Measurements from ENCODE around the gene LEMD1. TPM values are rescaled to one million over a fixed set of nuclear protein-coding genes. Genes with fewer than 3 reads are reported as not detected.
A peak's percentile ranks its signal among the peaks of the same experiment; 100 is the strongest.
"Not testable (repeated sequence)": the region's sequence is repeated elsewhere in the genome, so short reads cannot be mapped to it uniquely, and the experiment has no call there.

LEMD1 gene
- total RNA-seq, 1 experiment from 2014 or later = not detected

DNA sequence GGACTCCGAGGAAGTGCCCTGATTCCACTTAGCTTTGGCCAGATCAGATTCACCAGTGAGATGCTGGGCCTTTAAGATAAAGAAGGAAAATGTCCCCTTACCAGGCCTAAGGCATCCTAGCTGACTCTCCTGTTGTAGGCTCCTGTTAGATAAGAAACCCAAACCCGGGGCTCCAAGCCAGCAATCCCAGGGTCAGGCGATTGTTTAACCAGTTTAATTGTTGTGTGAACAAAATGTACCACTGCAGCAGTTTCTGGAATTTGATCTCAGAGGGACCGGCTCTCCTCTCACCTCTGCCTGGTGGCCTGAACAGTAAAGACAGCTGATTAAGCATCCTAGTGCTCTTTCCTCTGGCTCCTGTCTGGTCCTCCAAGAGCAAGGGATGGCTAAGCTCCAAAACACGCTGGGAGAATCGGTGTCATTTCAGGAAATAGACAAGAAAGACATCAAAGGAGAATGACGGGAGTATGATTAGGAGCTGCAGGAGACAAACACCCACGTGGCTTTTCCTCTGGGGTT is 55.9 kb downstream of the LEMD1 start:
- Histone ChIP-seq H3K4me2 (ENCODE audit: low read length) (no peak overlapping the region), H3F3A (ENCODE audit: low read length, unreplicated experiment) (no peaks in the 10 kb centered on the region), H3K9me2 (replicated peaks; ENCODE audit: low read length) (no peaks in the 10 kb centered on the region), H4K20me1 (ENCODE audit: low read length) (no peaks in the 10 kb centered on the region), H2AFZ (ENCODE audit: low read length) (peak overlapping the region; percentile 13; the same call in 1 of the 2 replicates), H3K36me3 (ENCODE audit: low read depth, low read length) (no peaks in the 10 kb centered on the region), H3K4me3 (ENCODE audit: low read length) (no peak overlapping the region), H3K4me1 (ENCODE audit: insufficient read depth, low read length) (no peaks in the 10 kb centered on the region), H3K9ac (ENCODE audit: low read length) (no peak overlapping the region), H3K9me3 (ENCODE audit: low read length) (no peaks in the 10 kb centered on the region), H3K27me3 (ENCODE audit: low read length) (peaks cover 15% of the 10 kb centered on the region; the same call in 1 of the 2 replicates), H3K27ac (ENCODE audit: low read length) (no peak overlapping the region), H3K79me2 (ENCODE audit: low read length) (no peaks in the 10 kb centered on the region)
- TF ChIP-seq EZH2 (IDR thresholded peaks at IDR 0.05; ENCODE audit: low read length, unreplicated experiment) (no peak), EZH2phosphoT487 (IDR thresholded peaks at IDR 0.05; ENCODE audit: borderline replicate concordance, low read length) (no peak)
- TF ChIP-seq, protein P1, sequence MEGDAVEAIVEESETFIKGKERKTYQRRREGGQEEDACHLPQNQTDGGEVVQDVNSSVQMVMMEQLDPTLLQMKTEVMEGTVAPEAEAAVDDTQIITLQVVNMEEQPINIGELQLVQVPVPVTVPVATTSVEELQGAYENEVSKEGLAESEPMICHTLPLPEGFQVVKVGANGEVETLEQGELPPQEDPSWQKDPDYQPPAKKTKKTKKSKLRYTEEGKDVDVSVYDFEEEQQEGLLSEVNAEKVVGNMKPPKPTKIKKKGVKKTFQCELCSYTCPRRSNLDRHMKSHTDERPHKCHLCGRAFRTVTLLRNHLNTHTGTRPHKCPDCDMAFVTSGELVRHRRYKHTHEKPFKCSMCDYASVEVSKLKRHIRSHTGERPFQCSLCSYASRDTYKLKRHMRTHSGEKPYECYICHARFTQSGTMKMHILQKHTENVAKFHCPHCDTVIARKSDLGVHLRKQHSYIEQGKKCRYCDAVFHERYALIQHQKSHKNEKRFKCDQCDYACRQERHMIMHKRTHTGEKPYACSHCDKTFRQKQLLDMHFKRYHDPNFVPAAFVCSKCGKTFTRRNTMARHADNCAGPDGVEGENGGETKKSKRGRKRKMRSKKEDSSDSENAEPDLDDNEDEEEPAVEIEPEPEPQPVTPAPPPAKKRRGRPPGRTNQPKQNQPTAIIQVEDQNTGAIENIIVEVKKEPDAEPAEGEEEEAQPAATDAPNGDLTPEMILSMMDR (conservative IDR thresholded peaks at IDR 0.05; ENCODE audit: low read depth, low read length) = no peak
- DNase-seq (peak; percentile 16), ATAC-seq (no peak)
- no TSS peak for BruUV-seq (replicated peaks)
- intact Hi-C loops (cut with micrococcal nuclease) = no loop called here
- ChIA-PET CTCF (no interaction called here), POLR2A (ENCODE audit: unreplicated experiment) (no interaction called here)

- H3K4me3 ChIP-seq (ENCODE audit: low read length); H3K36me3 ChIP-seq (ENCODE audit: low read depth, low read length); BruUV-seq (replicated peaks); H3K9me3 ChIP-seq (ENCODE audit: low read length); CTCF ChIA-PET; POLR2A ChIA-PET (ENCODE audit: unreplicated experiment); H2AFZ ChIP-seq (ENCODE audit: low read length); DNase-seq; H3K9me2 ChIP-seq (replicated peaks; ENCODE audit: low read length); H3K79me2 ChIP-seq (ENCODE audit: low read length); H3K4me2 ChIP-seq (ENCODE audit: low read length); H3K27ac ChIP-seq (ENCODE audit: low read length); H4K20me1 ChIP-seq (ENCODE audit: low read length); H3F3A ChIP-seq (ENCODE audit: low read length, unreplicated experiment); intact Hi-C loops (cut with micrococcal nuclease); H3K4me1 ChIP-seq (ENCODE audit: insufficient read depth, low read length); ATAC-seq; H3K9ac ChIP-seq (ENCODE audit: low read length): not testable (repeated sequence)
- peaks cover 23% of the 10 kb centered on the region for H3K27me3 ChIP-seq (ENCODE audit: low read length)
Measured at GRCh38 chr1:205365086-205365485, 56.8 kb downstream of the LEMD1 start.

- TF ChIP-seq EZH2phosphoT487 (IDR thresholded peaks at IDR 0.05; ENCODE audit: borderline replicate concordance, low read length) = no peak
- TF ChIP-seq, protein P1 (conservative IDR thresholded peaks at IDR 0.05; ENCODE audit: low read depth, low read length) = no peak
- no peak for TF ChIP-seq EZH2 (IDR thresholded peaks at IDR 0.05; ENCODE audit: low read length, unreplicated experiment)
- no peak overlapping the region for H3K4me3 ChIP-seq (ENCODE audit: low read length)
- H3K9me3 ChIP-seq (ENCODE audit: low read length) = no peaks in the 10 kb centered on the region
- no peaks in the 10 kb centered on the region for H4K20me1 ChIP-seq (ENCODE audit: low read length)
- ChIA-PET POLR2A (ENCODE audit: unreplicated experiment) (no interaction called here), CTCF (no interaction called here)
- intact Hi-C loops (cut with micrococcal nuclease) = no loop called here
- H3K9me2 ChIP-seq (replicated peaks; ENCODE audit: low read length) = no peaks in the 10 kb centered on the region
- H3K4me1 ChIP-seq (ENCODE audit: insufficient read depth, low read length) = no peaks in the 10 kb centered on the region
- H3K4me2 ChIP-seq (ENCODE audit: low read length) = no peak overlapping the region
- no peaks in the 10 kb centered on the region for H3K79me2 ChIP-seq (ENCODE audit: low read length)
- BruUV-seq (replicated peaks) = no TSS peak
- H3K27ac ChIP-seq (ENCODE audit: low read length) = no peak overlapping the region
- ATAC-seq = no peak
- no peak overlapping the region for H3K9ac ChIP-seq (ENCODE audit: low read length)
- H3F3A ChIP-seq (ENCODE audit: low read length, unreplicated experiment) = no peaks in the 10 kb centered on the region
- no peak overlapping the region for H2AFZ ChIP-seq (ENCODE audit: low read length)
- H3K27me3 ChIP-seq (ENCODE audit: low read length) = peaks cover 38% of the 10 kb centered on the region
- no peaks in the 10 kb centered on the region for H3K36me3 ChIP-seq (ENCODE audit: low read depth, low read length)
- no peak for DNase-seq
Measured at GRCh38 chr1:205360891-205361290, 61.0 kb downstream of the LEMD1 start.

All from PC-3 (cell line).